Measurements from ENCODE around the gene CACNA2D2. TPM values are rescaled to one million over a fixed set of nuclear protein-coding genes. Genes with fewer than 3 reads are reported as not detected.
A peak's percentile ranks its signal among the peaks of the same experiment; 100 is the strongest.

CACNA2D2 gene
- total and polyA plus RNA-seq, 2 of the 13 experiments (the other 11 are each of a cell fraction or from before 2014, with no cell fraction given) = not detected

- TF ChIP-seq ZGPAT (CRISPR knock-in tag; IDR thresholded peaks at IDR 0.05) (no peak), RAD21 (CRISPR knock-in tag; IDR thresholded peaks at IDR 0.05) (no peak)
Observed at GRCh38 chr3:50411229-50411628, 92.2 kb downstream of the CACNA2D2 start (continued).

GRCh38 chr3:50410608-50411139, 92.8 kb downstream of the CACNA2D2 start:
- H3K79me2 ChIP-seq (ENCODE audit: insufficient read depth, low read length) = no peaks in the 10 kb centered on the region
- in situ Hi-C loops (cut with HindIII; ENCODE audit: extremely low pct_ligation_motif_present, low pct_unique_long_range_greater_than_20kb) (no loop called here), intact Hi-C loops (cut with micrococcal nuclease; ENCODE audit: unreplicated experiment) (no loop called here)
- H2AFZ ChIP-seq (ENCODE audit: low read length) = no peak overlapping the region
- FAIRE-seq (no peak), ATAC-seq (no peak), DNase-seq (ENCODE audit: low spot score) (no peak)
- ChIA-PET CTCF (ENCODE audit: low intra/inter-chr PET ratio, low total read pairs) (no interaction called here), POLR2A (no interaction called here)
- TF ChIP-seq ZBTB40 (IDR thresholded peaks at IDR 0.05) (no peak), ZBTB40 (CRISPR knock-in tag; IDR thresholded peaks at IDR 0.05) (no peak), MNT (IDR thresholded peaks at IDR 0.05) (peak; percentile 96)
- peaks cover 4 to 7% of the 10 kb centered on the region in 2 experiments; a peak in 3 of 5 replicates for H3K27me3 ChIP-seq (ENCODE audit: control insufficient read depth in 1 of 2, insufficient read depth in 2 of 2, low read length in 2 of 2)
- H4K20me1 ChIP-seq (ENCODE audit: insufficient read depth, low read length) = no peaks in the 10 kb centered on the region
- BruUV-seq (replicated peaks) = no TSS peak
- H3K4me3 ChIP-seq (replicated peaks in 1 of 3; ENCODE audit: insufficient read depth in 1 of 3, low read depth in 2 of 3, low read length in 3 of 3) = no peak overlapping the region
- no peak overlapping the region for H3K9ac ChIP-seq (ENCODE audit: insufficient read depth, low read depth, low read length)
- H3K27ac ChIP-seq (ENCODE audit: extremely low read length, insufficient read depth, low read length) = no peak overlapping the region
- H3K36me3 ChIP-seq (replicated peaks in 1 of 2; ENCODE audit: control insufficient read depth in 1 of 2, insufficient read depth in 2 of 2, low read length in 2 of 2) = no peaks in the 10 kb centered on the region
- 6% methylated on average over 3 of the region's 3 CpGs for WGBS (ENCODE audit: low lambda C conversion rate)
- H3K9me3 ChIP-seq (ENCODE audit: low read length) = no peaks in the 10 kb centered on the region
- H3K4me2 ChIP-seq (ENCODE audit: low read depth, low read length) = no peak overlapping the region
- H3K4me1 ChIP-seq (ENCODE audit: insufficient read depth, low read length) = no peaks in the 10 kb centered on the region

Measured in HepG2 (cell line).